Ishikawa (cell line): ENCODE results near the gene ABLIM2.

Source experiments
- CEBPB ChIP-seq: IDR thresholded peaks from 2 replicates; pipeline ENCODE4 v1.6.1; 2012
- CREB1 ChIP-seq: IDR thresholded peaks from 2 replicates; pipeline ENCODE4 v1.6.1; 2012; ENCODE audit warnings: low read depth
- EGR1 ChIP-seq: IDR thresholded peaks from 2 replicates; pipeline ENCODE4 v1.6.1; 2012
- EP300 ChIP-seq: IDR thresholded peaks from 2 replicates; pipeline ENCODE4 v1.6.1; 2012; ENCODE audit warnings: borderline replicate concordance
- FOXM1 ChIP-seq: IDR thresholded peaks from 2 replicates; pipeline ENCODE4 v1.6.1; 2012; ENCODE audit warnings: low read depth, borderline replicate concordance
- MAX ChIP-seq: IDR thresholded peaks from 2 replicates; pipeline ENCODE4 v1.6.1; 2012
- NFIC ChIP-seq: IDR thresholded peaks from 2 replicates; pipeline ENCODE4 v1.6.1; 2012
- RAD21 ChIP-seq: IDR thresholded peaks from 2 replicates; pipeline ENCODE4 v1.6.1; 2012; ENCODE audit warnings: low read depth
- REST ChIP-seq: IDR thresholded peaks from 2 replicates; pipeline ENCODE4 v1.6.1; 2012; ENCODE audit warnings: low read depth, mild to moderate bottlenecking
- TAF1 ChIP-seq: IDR thresholded peaks from 2 replicates; pipeline ENCODE4 v1.6.1; 2012; ENCODE audit warnings: low read depth, mild to moderate bottlenecking
- TCF12 ChIP-seq: IDR thresholded peaks from 2 replicates; pipeline ENCODE4 v1.6.1; 2012; ENCODE audit warnings: low read depth
- TEAD4 ChIP-seq: IDR thresholded peaks from 2 replicates; pipeline ENCODE4 v1.6.1; 2012
- USF1 ChIP-seq: IDR thresholded peaks from 2 replicates; pipeline ENCODE4 v1.6.1; 2012
- YY1 ChIP-seq: IDR thresholded peaks from 2 replicates; pipeline ENCODE4 v1.6.1; 2012; ENCODE audit warnings: low read depth
- ZBTB7A ChIP-seq: IDR thresholded peaks from 2 replicates; pipeline ENCODE4 v1.6.1; 2012; ENCODE audit warnings: low read depth

ABLIM2 gene

GRCh38 chr4:7960790-7961655 lies 197.6 kb downstream of the ABLIM2 start:
- TF ChIP-seq YY1 (no peak), CREB1 (peak; percentile 18; the same call in 1 of the 2 replicates), TEAD4 (peak; percentile 82), EGR1 (peak; percentile 74), MAX (peak; percentile 72), REST (no peak), RAD21 (no peak), EP300 (peak; percentile 74; the same call in 1 of the 2 replicates), CEBPB (peak; percentile 75; the same call in 1 of the 2 replicates), ZBTB7A (no peak), TCF12 (peak; percentile 76), TAF1 (no peak), NFIC (peak; percentile 80; the same call in 1 of the 2 replicates), FOXM1 (peak; percentile 16; the same call in 1 of the 2 replicates), USF1 (peak; percentile 85)

DNA sequence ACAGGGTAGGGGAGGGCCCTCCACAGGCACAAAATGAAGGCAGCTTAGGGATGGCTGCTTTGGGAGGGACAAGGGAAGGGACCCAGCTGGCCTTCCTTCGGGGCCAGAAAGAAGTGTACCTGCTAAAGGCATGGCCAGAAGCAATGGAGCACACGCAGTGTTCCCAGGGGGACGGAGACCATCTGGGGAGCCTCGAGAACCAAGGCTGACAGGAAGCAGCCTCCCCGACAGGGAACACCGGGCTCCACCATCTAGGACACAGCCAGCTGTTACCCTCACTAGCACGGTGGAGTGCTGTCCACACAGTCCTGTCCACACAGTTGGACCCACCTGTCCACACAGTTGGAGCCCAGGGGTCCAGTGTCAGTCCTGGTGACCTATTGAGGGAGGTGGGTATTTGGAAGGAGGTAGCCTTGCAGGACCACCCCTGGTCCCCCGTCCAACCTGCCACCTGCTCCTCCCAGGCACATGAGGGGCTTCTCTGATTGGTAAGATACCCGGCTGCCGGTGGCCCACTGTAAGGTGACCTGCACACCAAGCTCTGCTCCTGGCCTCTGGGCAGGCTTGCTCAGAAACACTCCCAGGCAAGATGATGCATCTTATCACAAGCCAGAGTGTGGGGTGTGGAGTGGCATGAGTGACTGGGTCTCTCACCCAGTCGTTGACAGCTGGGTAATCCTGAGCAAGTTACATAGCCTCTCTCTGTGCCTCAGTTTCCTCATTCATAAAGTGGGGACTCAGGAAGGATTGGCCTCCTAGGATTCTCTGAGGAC lies 198.4 kb downstream of the ABLIM2 start:
- TF ChIP-seq CREB1 (no peak), FOXM1 (no peak), RAD21 (no peak), TCF12 (no peak), ZBTB7A (no peak), TAF1 (no peak), EP300 (no peak), EGR1 (no peak), MAX (no peak), REST (no peak), TEAD4 (no peak), CEBPB (no peak), NFIC (no peak), USF1 (no peak), YY1 (no peak)

- TF ChIP-seq MAX (no peak), NFIC (no peak), CEBPB (no peak), TEAD4 (no peak)
Observed at GRCh38 chr4:7959078-7959477, 199.5 kb downstream of the ABLIM2 start.

DNA sequence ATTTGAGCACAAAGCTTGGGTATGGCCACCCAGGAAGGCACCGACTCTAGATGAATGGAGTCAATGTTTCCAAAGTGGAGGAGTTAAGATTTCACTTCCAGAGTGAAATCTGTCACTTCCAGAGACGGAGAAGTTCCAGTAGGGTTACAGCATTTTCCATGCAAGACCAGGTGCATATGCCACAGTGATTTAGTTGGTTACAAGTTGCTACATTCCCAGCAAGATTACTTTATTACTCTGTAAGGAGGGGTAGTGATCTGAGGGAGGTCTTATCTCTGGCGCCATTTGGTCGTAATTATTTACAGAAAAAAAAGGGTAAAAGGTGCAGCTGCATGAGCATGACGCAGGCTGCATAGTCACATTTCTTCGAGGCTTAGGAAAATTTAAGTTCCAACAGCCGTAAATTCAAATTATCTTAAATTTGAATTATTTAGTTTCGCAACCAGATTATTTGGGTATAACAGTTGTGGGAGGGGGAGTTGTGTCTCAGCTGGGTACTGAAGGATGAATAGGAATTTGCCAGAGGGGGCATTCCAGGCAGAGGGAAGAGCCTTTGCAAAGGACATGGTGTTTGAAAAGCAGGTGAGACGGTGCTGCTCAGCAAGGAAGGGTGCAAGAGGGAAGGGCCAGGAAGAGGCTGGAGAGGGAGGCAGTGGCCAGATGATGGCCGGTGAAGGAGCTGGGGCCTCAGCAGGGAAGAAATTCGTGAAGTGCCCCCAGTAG lies 201.5 kb downstream of the ABLIM2 start:
- TF ChIP-seq TEAD4 (no peak), ZBTB7A (no peak), TCF12 (no peak), REST (no peak), CREB1 (no peak), TAF1 (no peak), USF1 (no peak), NFIC (no peak), CEBPB (no peak), MAX (no peak), YY1 (no peak), FOXM1 (no peak), EP300 (no peak), RAD21 (no peak), EGR1 (no peak)
